ENCODE measurements around the gene CCDC192. TPM values are rescaled to one million over a fixed set of nuclear protein-coding genes. Genes with fewer than 3 reads are reported as not detected.

CCDC192 gene
- total RNA-seq, 1 donor from 2014 or later = not detected

DNA sequence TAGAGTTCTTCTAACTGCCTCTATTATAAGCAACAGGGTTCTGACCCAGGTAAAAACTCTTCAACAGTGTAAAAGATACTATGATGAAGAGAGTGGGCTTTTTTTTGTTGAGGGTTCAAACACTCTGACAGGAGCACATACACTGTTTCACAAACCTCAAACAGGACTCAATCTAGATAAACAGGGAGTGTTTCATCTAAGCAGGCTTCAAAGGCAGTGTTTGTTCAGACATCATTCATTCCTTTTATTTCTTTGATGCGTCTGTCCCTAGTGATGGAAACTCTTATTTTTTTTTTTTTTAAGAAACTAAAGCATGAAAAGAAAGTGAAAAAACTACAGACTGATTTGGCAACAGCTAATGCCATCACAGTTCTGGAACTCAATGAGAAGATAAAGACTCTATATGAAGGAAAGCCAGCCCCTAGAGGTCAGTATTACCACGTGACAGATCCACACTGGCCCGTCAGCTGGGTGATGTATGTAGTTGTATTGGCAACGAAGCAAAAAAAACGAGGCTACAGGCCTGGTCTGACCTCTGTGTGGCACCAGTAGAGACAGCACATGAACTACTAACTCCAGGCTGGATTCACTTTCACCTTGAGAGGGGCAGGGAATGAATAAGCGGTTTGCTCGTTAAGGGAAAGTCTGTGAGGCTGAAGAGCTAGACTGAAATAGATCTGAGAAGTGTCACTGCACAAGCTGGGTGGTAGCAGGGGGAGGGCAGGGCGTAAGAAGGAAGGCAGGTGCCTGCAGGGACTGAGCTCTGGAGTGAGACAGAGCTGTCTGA, 172.2 kb downstream of the CCDC192 start:
- TF ChIP-seq, protein P1, sequence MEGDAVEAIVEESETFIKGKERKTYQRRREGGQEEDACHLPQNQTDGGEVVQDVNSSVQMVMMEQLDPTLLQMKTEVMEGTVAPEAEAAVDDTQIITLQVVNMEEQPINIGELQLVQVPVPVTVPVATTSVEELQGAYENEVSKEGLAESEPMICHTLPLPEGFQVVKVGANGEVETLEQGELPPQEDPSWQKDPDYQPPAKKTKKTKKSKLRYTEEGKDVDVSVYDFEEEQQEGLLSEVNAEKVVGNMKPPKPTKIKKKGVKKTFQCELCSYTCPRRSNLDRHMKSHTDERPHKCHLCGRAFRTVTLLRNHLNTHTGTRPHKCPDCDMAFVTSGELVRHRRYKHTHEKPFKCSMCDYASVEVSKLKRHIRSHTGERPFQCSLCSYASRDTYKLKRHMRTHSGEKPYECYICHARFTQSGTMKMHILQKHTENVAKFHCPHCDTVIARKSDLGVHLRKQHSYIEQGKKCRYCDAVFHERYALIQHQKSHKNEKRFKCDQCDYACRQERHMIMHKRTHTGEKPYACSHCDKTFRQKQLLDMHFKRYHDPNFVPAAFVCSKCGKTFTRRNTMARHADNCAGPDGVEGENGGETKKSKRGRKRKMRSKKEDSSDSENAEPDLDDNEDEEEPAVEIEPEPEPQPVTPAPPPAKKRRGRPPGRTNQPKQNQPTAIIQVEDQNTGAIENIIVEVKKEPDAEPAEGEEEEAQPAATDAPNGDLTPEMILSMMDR (IDR thresholded peaks at IDR 0.05; ENCODE audit: insufficient read depth, low read depth, low read length) = no peak
- no peak for TF ChIP-seq EZH2 (IDR thresholded peaks at IDR 0.05; ENCODE audit: insufficient read depth, low read length)
- peaks cover 7% of the 10 kb centered on the region for H3K4me1 Mint-ChIP-seq (ENCODE audit: low read depth, unreplicated experiment)
- FAIRE-seq = no peak
- peak overlapping the region; percentile 61 for H3K4me2 ChIP-seq (ENCODE audit: low read length)
- H3K27ac ChIP-seq (ENCODE audit: low read depth, low read length) = no peak overlapping the region
- H3K9ac ChIP-seq (ENCODE audit: low read length) = no peak overlapping the region
- H4K20me1 ChIP-seq (ENCODE audit: insufficient read depth, low read length) = no peaks in the 10 kb centered on the region
- no peaks in the 10 kb centered on the region for H3K27me3 ChIP-seq (ENCODE audit: insufficient read depth, low read length)
- no peaks in the 10 kb centered on the region for H3K9me3 ChIP-seq (ENCODE audit: insufficient read depth, low read depth, low read length)
- H3K4me1 ChIP-seq (ENCODE audit: insufficient read depth, low read length) = peaks cover 7% of the 10 kb centered on the region
- H3K36me3 Mint-ChIP-seq (ENCODE audit: low read depth, unreplicated experiment) = no peaks in the 10 kb centered on the region
- H3K79me2 ChIP-seq (ENCODE audit: insufficient read depth, low read length) = no peaks in the 10 kb centered on the region
- no peaks in the 10 kb centered on the region for H3K9me3 Mint-ChIP-seq (ENCODE audit: unreplicated experiment)
- DNase-seq (ENCODE audit: low read depth) = peak; percentile 36
- H3K4me3 ChIP-seq (ENCODE audit: insufficient read depth, low read depth, low read length) = no peak overlapping the region
- H3K27me3 Mint-ChIP-seq (ENCODE audit: low read depth, unreplicated experiment) = no peaks in the 10 kb centered on the region
- H3K4me3 Mint-ChIP-seq (ENCODE audit: unreplicated experiment) = no peak overlapping the region
- no peaks in the 10 kb centered on the region for H3K36me3 ChIP-seq (ENCODE audit: insufficient read depth, low read length)
- H3K27ac Mint-ChIP-seq (ENCODE audit: unreplicated experiment) = no peak overlapping the region
- H2AFZ ChIP-seq (ENCODE audit: low read depth, low read length) = peak overlapping the region; percentile 24

DNA sequence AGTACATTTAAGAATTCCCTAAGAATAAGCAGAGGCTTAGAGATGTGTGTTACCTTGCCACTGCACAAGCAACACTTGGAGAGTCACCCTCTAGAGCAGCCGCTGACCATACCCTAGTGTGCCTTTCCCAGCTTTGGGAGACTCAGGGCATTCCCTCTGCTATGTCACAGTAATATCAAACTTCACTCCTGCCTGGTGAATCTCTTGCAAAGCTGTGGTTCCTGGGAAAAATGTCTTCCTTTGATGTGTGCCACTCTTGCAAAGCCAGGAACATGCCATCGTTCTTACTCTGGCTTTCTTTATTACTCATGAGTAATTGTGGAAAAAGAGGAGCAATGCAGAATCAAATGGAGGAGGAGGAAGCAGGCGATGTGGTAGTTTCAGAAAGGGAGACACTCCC, 173.2 kb downstream of the CCDC192 start:
- Histone ChIP-seq H2AFZ (ENCODE audit: low read depth, low read length) (no peak overlapping the region), H3K36me3 (ENCODE audit: insufficient read depth, low read length) (no peaks in the 10 kb centered on the region), H3K27me3 (ENCODE audit: insufficient read depth, low read length) (no peaks in the 10 kb centered on the region), H4K20me1 (ENCODE audit: insufficient read depth, low read length) (no peaks in the 10 kb centered on the region), H3K9ac (ENCODE audit: low read length) (no peak overlapping the region), H3K4me1 (ENCODE audit: insufficient read depth, low read length) (peaks cover 7% of the 10 kb centered on the region), H3K79me2 (ENCODE audit: insufficient read depth, low read length) (no peaks in the 10 kb centered on the region), H3K4me2 (ENCODE audit: low read length) (no peak overlapping the region), H3K27ac (ENCODE audit: low read depth, low read length) (no peak overlapping the region), H3K4me3 (ENCODE audit: insufficient read depth, low read depth, low read length) (no peak overlapping the region), H3K9me3 (ENCODE audit: insufficient read depth, low read depth, low read length) (no peaks in the 10 kb centered on the region)
- Mint-ChIP-seq H3K4me1 (ENCODE audit: low read depth, unreplicated experiment) (peaks cover 7% of the 10 kb centered on the region), H3K36me3 (ENCODE audit: low read depth, unreplicated experiment) (no peaks in the 10 kb centered on the region), H3K27ac (ENCODE audit: unreplicated experiment) (no peak overlapping the region), H3K4me3 (ENCODE audit: unreplicated experiment) (no peak overlapping the region), H3K27me3 (ENCODE audit: low read depth, unreplicated experiment) (no peaks in the 10 kb centered on the region), H3K9me3 (ENCODE audit: unreplicated experiment) (no peaks in the 10 kb centered on the region)
- FAIRE-seq (no peak), DNase-seq (ENCODE audit: low read depth) (no peak)
- TF ChIP-seq EZH2 (IDR thresholded peaks at IDR 0.05; ENCODE audit: insufficient read depth, low read length) = no peak
- TF ChIP-seq, protein P1 (IDR thresholded peaks at IDR 0.05; ENCODE audit: insufficient read depth, low read depth, low read length) = no peak

- Histone ChIP-seq H3K9me3 (ENCODE audit: insufficient read depth, low read depth, low read length) (no peaks in the 10 kb centered on the region), H3K9ac (ENCODE audit: low read length) (no peak overlapping the region), H3K4me1 (ENCODE audit: insufficient read depth, low read length) (peaks cover 7% of the 10 kb centered on the region), H3K36me3 (ENCODE audit: insufficient read depth, low read length) (no peaks in the 10 kb centered on the region), H3K27me3 (ENCODE audit: insufficient read depth, low read length) (no peaks in the 10 kb centered on the region), H3K4me3 (ENCODE audit: insufficient read depth, low read depth, low read length) (no peak overlapping the region), H4K20me1 (ENCODE audit: insufficient read depth, low read length) (no peaks in the 10 kb centered on the region), H3K27ac (ENCODE audit: low read depth, low read length) (no peak overlapping the region), H3K79me2 (ENCODE audit: insufficient read depth, low read length) (no peaks in the 10 kb centered on the region), H2AFZ (ENCODE audit: low read depth, low read length) (no peak overlapping the region), H3K4me2 (ENCODE audit: low read length) (no peak overlapping the region)
- Mint-ChIP-seq H3K4me1 (ENCODE audit: low read depth, unreplicated experiment) (peaks cover 7% of the 10 kb centered on the region), H3K4me3 (ENCODE audit: unreplicated experiment) (no peak overlapping the region), H3K9me3 (ENCODE audit: unreplicated experiment) (no peaks in the 10 kb centered on the region), H3K27ac (ENCODE audit: unreplicated experiment) (no peak overlapping the region), H3K27me3 (ENCODE audit: low read depth, unreplicated experiment) (no peaks in the 10 kb centered on the region), H3K36me3 (ENCODE audit: low read depth, unreplicated experiment) (no peaks in the 10 kb centered on the region)
- FAIRE-seq (no peak), DNase-seq (ENCODE audit: low read depth) (no peak)
- TF ChIP-seq, protein P1 (IDR thresholded peaks at IDR 0.05; ENCODE audit: insufficient read depth, low read depth, low read length) = peak; percentile 37
- no peak for TF ChIP-seq EZH2 (IDR thresholded peaks at IDR 0.05; ENCODE audit: insufficient read depth, low read length)
Observed at GRCh38 chr5:127878174-127878750, 175.1 kb downstream of the CCDC192 start.

All from astrocyte (in vitro differentiated cells and primary cell).